Gastrocnemius medialis (tissue), 4 donors: ENCODE results near the gene NAA60.

Source experiments
- CTCF ChIP-seq, 5 experiments: fragments of 450-650 bp in 3 of 5; fragments of 200-600 bp in 2 of 5; sonication (generic) in 2 of 5; IDR thresholded peaks in 4 of 5; conservative IDR thresholded peaks in 1 of 5; 1 replicate in 4 of 5; 2 replicates in 1 of 5; pipeline ENCODE4 v1.5.1; 2016 to 2019; ENCODE audit warnings: antibody characterized with exemption in 5 of 5, mild to moderate bottlenecking in 3 of 5, moderate library complexity in 3 of 5
- POLR2A ChIP-seq, 2 donors: fragments of 450-650 bp; IDR thresholded peaks; one replicate each; pipeline ENCODE4 v1.6.1; 2017; ENCODE audit warnings: antibody characterized with exemption in 2 of 2, mild to moderate bottlenecking in 2 of 2, moderate library complexity in 2 of 2

- TF ChIP-seq CTCF (IDR thresholded peaks at IDR 0.05 in 4 of 5, conservative IDR thresholded peaks at IDR 0.05 in 1 of 5): no peak
- TF ChIP-seq POLR2A (IDR thresholded peaks at IDR 0.05): no peak
Measured at GRCh38 chr16:3458278-3458851, 14.9 kb downstream of the NAA60 start.
